Ectodermal cell (in vitro differentiated cells): ENCODE data around the gene FAM168B. TPM values are rescaled to one million over a fixed set of nuclear protein-coding genes. Genes with fewer than 3 reads are reported as not detected.
A peak's percentile ranks its signal among the peaks of the same experiment; 100 is the strongest.

ENCODE experiments used
- H3K27ac ChIP-seq: 2 replicates; pipeline ENCODE4 v1.7.0; 2013; ENCODE audit warnings: mild to moderate bottlenecking, low read depth, low read length; ENCODE audit not compliant: insufficient read depth, poor library complexity, severe bottlenecking
- H3K27me3 ChIP-seq: 2 replicates; pipeline ENCODE4 v1.7.0; 2013; ENCODE audit warnings: mild to moderate bottlenecking, low read length; ENCODE audit not compliant: insufficient read depth, control insufficient read depth, poor library complexity, severe bottlenecking
- H3K36me3 ChIP-seq: one replicate; pipeline ENCODE4 v1.7.0; 2013; ENCODE audit warnings: low read length; ENCODE audit not compliant: control insufficient read depth, insufficient read depth
- H3K4me1 ChIP-seq: one replicate; pipeline ENCODE4 v1.7.0; 2013; ENCODE audit warnings: low read length; ENCODE audit not compliant: control insufficient read depth, insufficient read depth
- H3K4me3 ChIP-seq: 2 replicates; pipeline ENCODE4 v1.7.0; 2013; ENCODE audit warnings: low read depth, low read length, control low read depth; ENCODE audit not compliant: insufficient read depth
- H3K9me3 ChIP-seq: 2 replicates; pipeline ENCODE4 v1.7.0; 2013; ENCODE audit warnings: mild to moderate bottlenecking, low read length, moderate library complexity; ENCODE audit not compliant: control insufficient read depth
- WGBS, 2 experiments: methylation state at CpG; one replicate each; pipeline ENCODE4 v1.1.7; 2013; ENCODE audit warnings: missing lambda C conversion rate in 2 of 2; 5-methylcytosine and 5-hydroxymethylcytosine counted together
- polyA plus RNA-seq, 4 experiments: library from polyadenylated mRNA; stranded (reverse); fragments of 50-300 nt; gene quantifications; one replicate each; pipeline ENCODE4 v1.2.3, GENCODE V29; 2013

FAM168B gene, protein sequence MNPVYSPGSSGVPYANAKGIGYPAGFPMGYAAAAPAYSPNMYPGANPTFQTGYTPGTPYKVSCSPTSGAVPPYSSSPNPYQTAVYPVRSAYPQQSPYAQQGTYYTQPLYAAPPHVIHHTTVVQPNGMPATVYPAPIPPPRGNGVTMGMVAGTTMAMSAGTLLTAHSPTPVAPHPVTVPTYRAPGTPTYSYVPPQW
- polyA plus RNA-seq (2013, experiment 1 of 4), result 72.2 TPM
- polyA plus RNA-seq (2013, experiment 2 of 4), result 69.3 TPM
- polyA plus RNA-seq (2013, experiment 3 of 4), result 66.3 TPM
- 76.0 TPM for polyA plus RNA-seq (2013, experiment 4 of 4)

- WGBS, 2 experiments, result 0% methylated on average over 107 of the region's 107 CpGs
- peak within 1 kb of the TSS; percentile 97 for H3K27ac ChIP-seq
These were observed at the start of gene FAM168B for GRCh38 chr2:131093006-131093695. TSS of gene FAM168B (minus strand) at chr2:131093460. CDS start at chr2:131082646, 10,814 bp downstream.

DNA sequence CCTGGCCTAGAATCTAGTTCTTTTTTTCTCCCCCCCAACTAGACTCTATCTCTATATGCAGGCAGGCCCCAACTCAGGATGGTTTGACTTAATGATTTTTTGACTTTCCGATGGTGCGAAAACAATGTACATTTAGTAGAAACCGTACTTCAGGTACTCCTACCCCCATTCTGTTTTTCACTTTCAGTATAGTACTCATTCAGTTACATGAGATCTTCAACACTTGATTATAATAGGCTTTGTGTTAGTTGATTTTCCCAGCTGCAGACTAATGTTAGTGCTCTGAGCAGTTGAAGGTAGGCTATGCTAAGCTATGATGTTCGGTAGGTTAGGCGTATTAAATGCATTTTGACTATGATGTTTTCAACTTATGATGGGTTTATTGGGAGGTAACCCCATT, 49.6 kb upstream of the FAM168B start:
- H3K9me3 ChIP-seq, result no peaks in the 10 kb centered on the region
- no peak overlapping the region for H3K4me3 ChIP-seq
- WGBS, 2 experiments, result 95 to 98% methylated on average over 5 of the region's 5 CpGs
- H3K36me3 ChIP-seq, result peaks cover 18% of the 10 kb centered on the region
- no peaks in the 10 kb centered on the region for H3K27me3 ChIP-seq
- no peak overlapping the region for H3K27ac ChIP-seq
- H3K4me1 ChIP-seq, result no peaks in the 10 kb centered on the region

More at GRCh38 chr2:131093006-131093695, at the start of gene FAM168B:
- H3K27me3 ChIP-seq, result no peaks in the 10 kb centered on the region
- H3K4me3 ChIP-seq, result peak within 1 kb of the TSS; percentile 59
- peaks cover 18% of the 10 kb centered on the region for H3K36me3 ChIP-seq
- H3K4me1 ChIP-seq, result no peaks in the 10 kb centered on the region
- H3K9me3 ChIP-seq, result no peaks in the 10 kb centered on the region

- 96 to 98% methylated on average over 2 of the region's 2 CpGs for WGBS, 2 experiments
- Histone ChIP-seq H3K4me1 (no peaks in the 10 kb centered on the region), H3K9me3 (no peaks in the 10 kb centered on the region), H3K36me3 (peaks cover 18% of the 10 kb centered on the region), H3K27ac (no peak overlapping the region), H3K4me3 (no peak overlapping the region), H3K27me3 (no peaks in the 10 kb centered on the region)
These were observed 47.3 kb upstream of the FAM168B start for GRCh38 chr2:131140581-131140980.

DNA sequence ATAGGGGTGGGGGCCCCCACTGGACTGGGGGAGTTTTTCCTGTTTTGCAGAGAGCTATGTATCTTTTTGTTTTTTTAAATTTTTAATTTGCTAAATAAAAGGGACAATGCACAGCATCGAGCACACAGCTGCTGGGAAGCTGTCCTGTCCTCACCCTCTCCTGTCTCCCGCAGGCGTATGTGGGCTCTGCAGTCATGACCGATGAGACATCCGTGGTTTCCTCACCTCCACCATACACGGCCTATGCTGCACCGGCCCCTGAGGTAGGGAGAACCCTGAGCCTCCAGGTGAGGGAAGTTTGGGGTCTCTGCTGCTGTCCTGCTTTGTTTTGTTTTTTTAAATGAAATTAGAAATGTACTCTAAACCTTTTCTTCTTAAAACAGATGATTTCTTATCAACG, 39.5 kb upstream of the FAM168B start:
- Histone ChIP-seq H3K27ac (no peak overlapping the region), H3K27me3 (no peaks in the 10 kb centered on the region), H3K9me3 (no peaks in the 10 kb centered on the region), H3K36me3 (peaks cover 20% of the 10 kb centered on the region), H3K4me3 (no peak overlapping the region), H3K4me1 (no peaks in the 10 kb centered on the region)
- 96 to 97% methylated on average over 7 of the region's 8 CpGs for WGBS, 2 experiments

- H3K4me3 ChIP-seq, result no peak overlapping the region
- H3K4me1 ChIP-seq, result no peaks in the 10 kb centered on the region
- H3K9me3 ChIP-seq, result no peaks in the 10 kb centered on the region
- 83 to 95% methylated on average over 1 to 2 of the region's 2 CpGs for WGBS, 2 experiments
- H3K27me3 ChIP-seq, result no peaks in the 10 kb centered on the region
- peaks cover 28% of the 10 kb centered on the region for H3K36me3 ChIP-seq
- H3K27ac ChIP-seq, result no peak overlapping the region
These were observed 37.0 kb upstream of the FAM168B start for GRCh38 chr2:131130298-131130596.

DNA sequence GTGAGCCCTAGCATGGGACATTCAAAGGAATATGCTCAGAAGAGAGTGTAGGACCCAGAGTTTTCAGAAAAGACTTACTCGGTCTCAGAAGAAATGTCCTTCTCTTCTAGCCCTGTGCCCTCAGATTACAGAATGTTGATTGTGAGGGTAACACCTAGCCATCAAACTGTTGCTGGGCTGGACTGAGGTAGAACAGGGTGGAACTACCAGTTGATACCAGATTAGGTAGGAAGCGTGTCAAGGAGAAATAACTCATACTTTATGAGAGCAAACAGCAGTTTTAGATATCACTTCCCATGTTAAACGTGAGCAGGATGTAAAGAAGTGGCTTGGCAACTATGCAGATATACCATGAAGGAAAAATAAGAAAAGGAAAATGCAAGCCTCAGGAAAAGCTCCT, 34.7 kb upstream of the FAM168B start:
- no peaks in the 10 kb centered on the region for H3K4me1 ChIP-seq
- H3K4me3 ChIP-seq, result no peak overlapping the region
- H3K27ac ChIP-seq, result no peak overlapping the region
- no peaks in the 10 kb centered on the region for H3K9me3 ChIP-seq
- no peaks in the 10 kb centered on the region for H3K27me3 ChIP-seq
- H3K36me3 ChIP-seq, result peaks cover 28% of the 10 kb centered on the region
- 97 to 100% methylated on average over 3 of the region's 3 CpGs for WGBS, 2 experiments

DNA sequence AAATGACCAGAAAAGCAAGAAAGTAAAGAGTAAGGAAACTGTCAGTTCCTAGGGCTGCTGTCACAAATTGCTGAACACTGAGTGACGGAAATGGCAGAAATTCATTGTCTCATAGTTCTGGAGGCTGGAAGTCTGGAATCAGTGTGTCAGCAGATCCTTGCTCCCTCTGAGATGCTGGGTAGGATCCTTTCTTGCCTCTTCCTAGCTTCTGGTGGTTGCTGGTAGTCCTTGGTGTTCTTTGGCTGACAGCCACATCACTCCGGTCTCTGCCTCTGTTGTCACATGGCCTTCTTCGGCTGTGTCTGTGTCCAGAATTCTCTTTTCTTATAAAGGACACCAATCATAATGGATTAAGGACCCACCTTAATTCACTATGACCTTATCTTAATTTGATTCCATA, 33.8 kb upstream of the FAM168B start:
- Histone ChIP-seq H3K36me3 (peaks cover 30% of the 10 kb centered on the region), H3K27me3 (no peaks in the 10 kb centered on the region), H3K9me3 (no peaks in the 10 kb centered on the region), H3K4me3 (no peak overlapping the region), H3K27ac (no peak overlapping the region), H3K4me1 (no peaks in the 10 kb centered on the region)
- WGBS, 2 experiments, result 94 to 97% methylated on average over 3 of the region's 3 CpGs

- no peaks in the 10 kb centered on the region for H3K9me3 ChIP-seq
- H3K27me3 ChIP-seq, result no peaks in the 10 kb centered on the region
These were observed 33.2 kb upstream of the FAM168B start for GRCh38 chr2:131126436-131126835.

GRCh38 chr2:131125195-131125757, 32.0 kb upstream of the FAM168B start:
- Histone ChIP-seq H3K4me1 (no peaks in the 10 kb centered on the region), H3K4me3 (no peak overlapping the region), H3K9me3 (no peaks in the 10 kb centered on the region), H3K27me3 (no peaks in the 10 kb centered on the region), H3K36me3 (peaks cover 29% of the 10 kb centered on the region), H3K27ac (no peak overlapping the region)
- 95 to 96% methylated on average over 7 of the region's 7 CpGs for WGBS, 2 experiments

More at GRCh38 chr2:131126436-131126835, 33.2 kb upstream of the FAM168B start:
- Histone ChIP-seq H3K4me3 (no peak overlapping the region), H3K36me3 (peaks cover 29% of the 10 kb centered on the region), H3K4me1 (no peaks in the 10 kb centered on the region), H3K27ac (no peak overlapping the region)
- 94 to 95% methylated on average over 5 of the region's 5 CpGs for WGBS, 2 experiments

DNA sequence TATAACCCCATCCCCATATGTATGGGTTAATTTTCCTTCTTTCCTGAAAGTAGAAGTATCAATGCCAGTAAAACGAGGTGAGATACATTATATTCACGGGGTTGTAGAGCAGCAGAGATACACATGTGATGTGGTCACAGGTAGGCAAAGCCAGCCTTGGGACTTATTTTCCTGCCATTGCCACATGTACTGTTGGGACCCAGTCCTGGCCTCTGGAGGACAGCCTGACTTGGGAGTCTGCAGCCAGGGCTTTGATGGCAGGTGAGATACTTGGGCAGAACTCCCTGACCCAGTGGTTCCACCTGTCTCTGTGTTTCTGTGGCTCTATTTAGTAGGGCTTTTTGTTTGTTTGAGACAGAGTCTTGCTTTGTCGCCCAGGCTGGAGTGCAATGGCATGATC, 29.9 kb upstream of the FAM168B start:
- H3K4me1 ChIP-seq, result no peaks in the 10 kb centered on the region
- H3K27me3 ChIP-seq, result no peaks in the 10 kb centered on the region
- WGBS, 2 experiments, result 96 to 100% methylated on average over 3 of the region's 3 CpGs
- H3K9me3 ChIP-seq, result no peaks in the 10 kb centered on the region
- H3K36me3 ChIP-seq, result peaks cover 12% of the 10 kb centered on the region
- no peak overlapping the region for H3K27ac ChIP-seq
- no peak overlapping the region for H3K4me3 ChIP-seq
